Sigmoid colon (tissue), 7 donors: ENCODE measurements around the gene CLIC3. TPM values are rescaled to one million over a fixed set of nuclear protein-coding genes. Genes with fewer than 3 reads are reported as not detected.

ENCODE experiments used
- DNase-seq: peaks from one replicate; pipeline ENCODE4 v3.0.0-alpha.2; 2019
- H3K27ac ChIP-seq, 4 donors: fragments of 200-600 bp; sonication (generic); one replicate each; pipeline ENCODE4 v1.5.1; 2016 to 2019; ENCODE audit warnings: mild to moderate bottlenecking in 1 of 4
- H3K27me3 ChIP-seq, 3 donors: fragments of 200-600 bp; sonication (generic); one replicate each; pipeline ENCODE4 v1.5.1; 2019; ENCODE audit warnings: mild to moderate bottlenecking in 1 of 3
- H3K36me3 ChIP-seq, 4 donors: fragments of 200-600 bp; sonication (generic); one replicate each; pipeline ENCODE4 v1.5.1; 2016 to 2019
- H3K4me1 ChIP-seq, 4 donors: fragments of 200-600 bp; sonication (generic); one replicate each; pipeline ENCODE4 v1.5.1; 2017 to 2019
- H3K4me3 ChIP-seq, 4 donors: fragments of 200-600 bp; sonication (generic); one replicate each; pipeline ENCODE4 v1.5.1; 2017 to 2019; ENCODE audit warnings: mild to moderate bottlenecking in 2 of 4, moderate library complexity in 1 of 4
- H3K9me3 ChIP-seq, 4 donors: fragments of 200-600 bp in 3 of 4; sonication (generic) in 3 of 4; one replicate each; pipeline versions ENCODE4 v1.5.1 to v1.6.1; 2013 to 2019
- EP300 ChIP-seq, 4 donors: sonication (generic); formaldehyde crosslinking; IDR thresholded peaks; one replicate each; pipeline ENCODE4 v1.6.1; 2017; ENCODE audit warnings: antibody characterized with exemption in 4 of 4
- POLR2A ChIP-seq, 2 donors: fragments of 450-650 bp; IDR thresholded peaks; one replicate each; pipeline ENCODE4 v1.6.1; 2016; ENCODE audit warnings: antibody characterized with exemption in 2 of 2, mild to moderate bottlenecking in 2 of 2, moderate library complexity in 2 of 2
- POLR2AphosphoS5 ChIP-seq, 4 donors: sonication (generic); formaldehyde crosslinking; IDR thresholded peaks; one replicate each; pipeline ENCODE4 v1.6.1; 2017; ENCODE audit warnings: antibody characterized with exemption in 4 of 4
- whole genome bisulfite sequencing, 2 donors: extraction: QIAGEN DNeasy Blood & Tissue Kit; methylation state at CpG; one replicate each; pipeline ENCODE4 v1.1.7; 2013; 5-methylcytosine and 5-hydroxymethylcytosine counted together
- intact Hi-C: fragments of 100-400 bp; cut with DNase I; formaldehyde crosslinking; loops from one replicate; pipeline ENCODE4 v1.15.1; 2023
- polyA plus RNA-seq, 3 donors: library from polyadenylated mRNA; stranded (reverse); fragments of 200-250 nt; gene quantifications; one replicate each; pipeline ENCODE4 v1.2.3, GENCODE V29; 2013
- total RNA-seq, 4 donors: library from RNA; depleted of rRNA; stranded (reverse); fragments of >200 nt; gene quantifications; one replicate each; pipeline ENCODE4 v1.1.0, GENCODE V29; 2016
- TF ChIP-seq, protein P1 (sequence below), 4 experiments: fragments of 450-650 bp in 3 of 4; fragments of 200-600 bp in 1 of 4; IDR thresholded peaks; one replicate each; pipeline ENCODE4 v1.5.1; 2016 to 2019; ENCODE audit warnings: antibody characterized with exemption in 4 of 4, mild to moderate bottlenecking in 3 of 4, moderate library complexity in 2 of 4
- donor health status: healthy with polysubstance abuse.
- donor health status: Bipolar disorder and iron deficiency.
- donor health status: healthy.

CLIC3 gene
- total RNA-seq (1 to 10 TPM in 1 of 4 donors, not detected in 3; 1.4 TPM), polyA plus RNA-seq (1 to 10 TPM in 1 of 3 donors, not detected in 2; 4.7 TPM)

DNA sequence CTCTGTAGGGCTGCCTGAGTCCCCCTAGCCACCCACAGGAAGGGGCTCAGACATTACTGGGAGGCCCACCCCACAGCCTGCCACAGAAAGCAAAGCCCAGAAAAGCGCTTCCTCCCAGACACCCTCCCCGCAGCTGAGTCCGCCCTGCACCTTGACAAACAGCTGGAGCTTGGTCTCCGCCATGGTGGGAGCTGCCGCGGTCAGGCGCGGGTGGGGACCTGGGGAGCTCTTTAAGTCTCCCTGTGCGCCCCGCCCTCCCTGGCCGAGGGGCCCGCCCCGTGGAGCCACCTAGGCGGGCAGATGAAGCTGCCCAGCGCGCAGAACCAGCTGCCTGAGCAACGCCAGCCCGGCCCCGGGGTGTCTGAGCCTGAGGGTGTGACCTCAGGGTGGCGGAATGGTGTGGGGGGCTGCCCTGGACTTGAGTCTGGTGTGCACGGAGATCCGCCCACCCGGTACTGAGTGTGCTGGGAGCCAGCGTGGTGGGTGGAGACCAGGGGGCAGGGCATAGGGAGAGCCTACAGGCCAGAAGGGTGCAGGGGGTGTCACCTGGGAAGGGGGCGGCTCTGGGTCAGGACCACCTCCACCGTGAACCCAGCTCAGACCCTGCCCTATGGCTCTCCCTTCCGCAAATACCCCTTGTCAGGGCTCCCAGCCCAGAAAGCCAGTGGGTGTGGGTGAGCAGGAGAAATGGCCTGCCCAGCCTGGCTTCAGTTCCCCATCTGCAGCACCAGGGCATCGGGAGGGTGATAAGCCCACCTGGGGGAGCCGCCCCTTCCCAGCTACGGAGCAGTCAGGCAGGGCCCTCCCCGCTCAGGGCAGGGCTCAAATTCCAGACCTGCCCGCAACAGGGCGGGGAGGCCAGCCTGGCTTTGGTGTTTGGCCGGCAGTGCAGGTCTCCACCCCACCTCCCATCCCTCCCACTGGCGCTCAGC, at the start of gene CLIC3:
Gene CLIC3 (minus strand): TSS at position 208 of the 932 bp plus-strand sequence. CDS start 25 bp downstream, at position 183.
- no peak for TF ChIP-seq POLR2AphosphoS5 (IDR thresholded peaks at IDR 0.05)
- TF ChIP-seq POLR2A (IDR thresholded peaks at IDR 0.05), result no peak
- TF ChIP-seq EP300 (IDR thresholded peaks at IDR 0.05), result no peak
- TF ChIP-seq, protein P1, sequence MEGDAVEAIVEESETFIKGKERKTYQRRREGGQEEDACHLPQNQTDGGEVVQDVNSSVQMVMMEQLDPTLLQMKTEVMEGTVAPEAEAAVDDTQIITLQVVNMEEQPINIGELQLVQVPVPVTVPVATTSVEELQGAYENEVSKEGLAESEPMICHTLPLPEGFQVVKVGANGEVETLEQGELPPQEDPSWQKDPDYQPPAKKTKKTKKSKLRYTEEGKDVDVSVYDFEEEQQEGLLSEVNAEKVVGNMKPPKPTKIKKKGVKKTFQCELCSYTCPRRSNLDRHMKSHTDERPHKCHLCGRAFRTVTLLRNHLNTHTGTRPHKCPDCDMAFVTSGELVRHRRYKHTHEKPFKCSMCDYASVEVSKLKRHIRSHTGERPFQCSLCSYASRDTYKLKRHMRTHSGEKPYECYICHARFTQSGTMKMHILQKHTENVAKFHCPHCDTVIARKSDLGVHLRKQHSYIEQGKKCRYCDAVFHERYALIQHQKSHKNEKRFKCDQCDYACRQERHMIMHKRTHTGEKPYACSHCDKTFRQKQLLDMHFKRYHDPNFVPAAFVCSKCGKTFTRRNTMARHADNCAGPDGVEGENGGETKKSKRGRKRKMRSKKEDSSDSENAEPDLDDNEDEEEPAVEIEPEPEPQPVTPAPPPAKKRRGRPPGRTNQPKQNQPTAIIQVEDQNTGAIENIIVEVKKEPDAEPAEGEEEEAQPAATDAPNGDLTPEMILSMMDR (IDR thresholded peaks at IDR 0.05), result no peak
- H3K9me3 ChIP-seq, result no peaks in the 10 kb centered on the region
- peaks cover 0 to 5% (median 3%) of the 10 kb centered on the region in 4 donors for H3K36me3 ChIP-seq
- intact Hi-C loops, result loop anchor here (2.0 kb wide), 1 partner anchor 30 kb away; no protein-coding TSS in a partner anchor
- H3K27ac ChIP-seq, result no peak within 1 kb of the TSS
- no peak within 1 kb of the TSS for H3K4me3 ChIP-seq
- no peak for DNase-seq
- 7 to 16% methylated on average over 35 of the region's 35 CpGs for WGBS, 2 donors
- H3K27me3 ChIP-seq, result peaks cover 26 to 58% (median 44%) of the 10 kb centered on the region in 3 donors
- peaks cover 0 to 37% (median 33%) of the 10 kb centered on the region in 4 donors for H3K4me1 ChIP-seq

DNA sequence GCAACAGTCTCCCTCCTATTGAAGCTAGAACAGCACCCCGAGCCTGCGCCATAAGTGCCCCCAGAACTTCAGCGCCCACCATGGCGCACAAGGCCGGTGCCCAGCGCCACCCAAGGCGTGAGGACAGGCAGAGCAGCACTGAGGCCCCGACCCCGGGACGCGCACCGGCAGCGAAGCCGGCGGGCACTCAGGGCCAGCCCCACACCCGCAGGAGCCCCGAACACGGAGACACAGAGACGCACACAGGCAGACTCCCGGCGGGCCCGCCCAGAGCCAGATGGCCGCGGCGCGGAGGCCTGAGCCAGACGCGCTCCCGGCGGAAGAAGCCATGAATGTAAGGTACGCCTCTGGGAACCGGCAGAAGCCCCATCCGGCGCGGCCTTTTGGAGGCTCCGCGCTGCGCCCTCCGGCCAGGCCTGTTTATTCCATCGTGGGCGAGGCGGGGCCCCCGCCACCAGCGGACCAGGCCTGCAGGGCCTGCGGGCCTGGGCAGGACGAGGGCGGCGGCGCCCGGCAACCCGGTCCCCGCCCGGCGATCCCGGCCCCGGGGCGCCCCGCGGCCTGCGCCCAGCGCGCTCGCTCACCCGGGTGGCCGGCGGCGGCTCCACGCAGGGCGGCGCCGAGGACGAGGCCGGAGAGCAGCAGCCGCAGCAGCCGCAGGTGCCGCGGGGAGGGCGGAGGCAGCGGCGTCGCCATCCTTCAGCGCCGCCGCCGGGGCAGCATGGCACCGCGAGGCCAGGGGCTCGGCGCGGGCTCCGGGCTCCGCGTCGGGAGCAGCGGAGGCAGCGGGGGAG, 49.1 kb upstream of the CLIC3 start:
- Histone ChIP-seq H3K27ac (peak overlapping the region; percentile 65 to 72 (median 68)), H3K9me3 (no peaks in the 10 kb centered on the region), H3K4me3 (peak overlapping the region; percentile 40 to 74 (median 65)), H3K27me3 (peaks cover 22 to 37% (median 34%) of the 10 kb centered on the region in 3 donors), H3K36me3 (peaks cover 0 to 6% (median 0%) of the 10 kb centered on the region in 4 donors), H3K4me1 (peaks cover 0 to 43% (median 38%) of the 10 kb centered on the region in 4 donors)
- intact Hi-C loops, result loop anchor here (1.0 kb wide), 1 partner anchor 22 kb away; no protein-coding TSS in a partner anchor
- peak in 1 of 4 donors; percentile 34 for TF ChIP-seq POLR2AphosphoS5 (IDR thresholded peaks at IDR 0.05)
- TF ChIP-seq, protein P1 (IDR thresholded peaks at IDR 0.05), result no peak
- DNase-seq, result no peak
- WGBS, 2 donors, result 2 to 3% methylated on average over 96 of the region's 96 CpGs

DNA sequence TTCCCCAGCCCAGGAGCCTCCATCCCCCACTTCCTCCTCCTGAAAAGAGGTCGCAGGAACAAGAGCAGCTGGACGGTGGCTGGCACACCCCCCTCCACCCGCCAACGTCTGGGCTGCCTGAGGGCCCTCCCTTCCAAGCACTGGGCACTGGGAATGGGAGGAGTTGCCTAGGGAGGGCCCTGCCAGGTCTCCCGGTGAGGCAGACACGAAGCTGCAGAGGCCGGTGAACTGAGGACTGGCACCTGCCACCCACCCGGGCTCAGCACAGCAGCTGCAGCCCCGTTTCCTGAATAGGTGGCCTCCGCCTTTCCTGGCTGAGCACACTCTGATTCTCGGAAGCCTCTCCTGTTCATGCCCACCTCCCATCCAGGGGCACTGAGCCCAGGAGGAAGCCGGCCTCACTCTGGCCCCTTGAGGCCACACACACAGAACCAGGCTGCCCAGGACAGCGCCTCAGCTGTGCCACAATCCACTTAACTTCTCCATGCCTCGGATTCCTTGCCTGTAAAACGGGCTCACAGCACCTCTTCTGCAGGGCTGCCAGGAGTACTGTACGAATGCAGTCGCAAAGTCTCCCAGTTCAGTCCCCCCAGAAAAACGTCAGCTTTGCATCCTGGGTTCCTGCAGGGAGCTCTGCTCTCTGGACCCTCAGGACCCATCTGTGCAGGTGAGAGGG, 48.3 kb upstream of the CLIC3 start:
- WGBS, 2 donors, result 11 to 21% methylated on average over 18 of the region's 18 CpGs

More for the DNA sequence above, 48.3 kb upstream of the CLIC3 start:
- Histone ChIP-seq H3K27ac (peak overlapping the region; percentile 65 to 72 (median 68)), H3K27me3 (peaks cover 21 to 29% (median 27%) of the 10 kb centered on the region in 3 donors), H3K4me1 (peaks cover 0 to 43% (median 38%) of the 10 kb centered on the region in 4 donors), H3K4me3 (peak overlapping the region; percentile 39 to 74 (median 65)), H3K36me3 (peaks cover 0 to 15% (median 7%) of the 10 kb centered on the region in 4 donors), H3K9me3 (no peaks in the 10 kb centered on the region)
- TF ChIP-seq, protein P1 (IDR thresholded peaks at IDR 0.05), result no peak
- TF ChIP-seq POLR2A (IDR thresholded peaks at IDR 0.05) (no peak), EP300 (IDR thresholded peaks at IDR 0.05) (no peak), POLR2AphosphoS5 (IDR thresholded peaks at IDR 0.05) (peak in 1 of 4 donors; percentile 26)
- DNase-seq, result no peak
- intact Hi-C loops, result no loop called here
